Left renal cortex interstitium (tissue), 4 donors: ENCODE data around the gene VAT1L. TPM values are rescaled to one million over a fixed set of nuclear protein-coding genes. Genes with fewer than 3 reads are reported as not detected.
"Not testable (repeated sequence)": the region's sequence is repeated elsewhere in the genome, so short reads cannot be mapped to it uniquely, and the experiment has no call there.

ENCODE experiments used
- DNase-seq, 4 donors: peaks; one replicate each; pipeline ENCODE4 v3.0.0-alpha.2; 2013; ENCODE audit warnings: low read depth in 4 of 4, low spot score in 2 of 4, missing footprints in 1 of 4
- polyA plus RNA-seq, 4 donors: library from polyadenylated mRNA; unstranded; fragments of 120-200 nt; gene quantifications; one replicate each; pipeline ENCODE4 v1.2.1, GENCODE V29; 2013; ENCODE audit not compliant: insufficient read length in 4 of 4

VAT1L gene
- polyA plus RNA-seq, 4 donors, result 3.6 to 5.1 (median 4.8) TPM

- DNase-seq, result no peak
These were observed 189.0 kb downstream of the VAT1L start for GRCh38 chr16:77977339-77977738.

GRCh38 chr16:77985111-77985510 is 196.7 kb downstream of the VAT1L start:
- no peak for DNase-seq

GRCh38 chr16:77986011-77986740 is 197.8 kb downstream of the VAT1L start:
- DNase-seq, result no peak

GRCh38 chr16:77987810-77988209 is 199.4 kb downstream of the VAT1L start:
- no peak for DNase-seq

GRCh38 chr16:77989846-77990245 is 201.5 kb downstream of the VAT1L start:
- DNase-seq, result no peak

- DNase-seq, result no peak
These were observed 203.3 kb downstream of the VAT1L start for GRCh38 chr16:77991701-77992100.

- not testable (repeated sequence) for DNase-seq
These were observed 204.0 kb downstream of the VAT1L start for GRCh38 chr16:77992381-77992780.

GRCh38 chr16:77993111-77993985 is 205.0 kb downstream of the VAT1L start:
- no peak for DNase-seq

GRCh38 chr16:77995843-77996455 is 207.6 kb downstream of the VAT1L start:
- no peak for DNase-seq

- no peak for DNase-seq
These were observed 210.1 kb downstream of the VAT1L start for GRCh38 chr16:77998350-77999023.

GRCh38 chr16:78001451-78002025 is 213.2 kb downstream of the VAT1L start:
- peak in 1 of 4 donors; percentile 4 for DNase-seq

- peak in 3 of 4 donors; percentile 44 to 59 (median 55) for DNase-seq
These were observed 214.7 kb downstream of the VAT1L start for GRCh38 chr16:78002915-78003538.

- no peak for DNase-seq
These were observed 216.2 kb downstream of the VAT1L start for GRCh38 chr16:78004517-78004916.

GRCh38 chr16:78005881-78006280 is 217.5 kb downstream of the VAT1L start:
- DNase-seq, result no peak

GRCh38 chr16:78007121-78007520 is 218.8 kb downstream of the VAT1L start:
- no peak for DNase-seq

GRCh38 chr16:78022347-78023060 is 234.1 kb downstream of the VAT1L start, which contains the start of gene CLEC3A:
Gene CLEC3A (plus strand): TSS chr16:78022548. CDS start chr16:78022627, 79 bp downstream.
- DNase-seq, result no peak

GRCh38 chr16:78024159-78024558 is 235.8 kb downstream of the VAT1L start:
- no peak for DNase-seq

- no peak for DNase-seq
These were observed 237.3 kb downstream of the VAT1L start for GRCh38 chr16:78025631-78026030.

GRCh38 chr16:78028018-78028417 is 239.7 kb downstream of the VAT1L start:
- no peak for DNase-seq
